ENCODE data around the gene TNIK.

TNIK gene

DNA sequence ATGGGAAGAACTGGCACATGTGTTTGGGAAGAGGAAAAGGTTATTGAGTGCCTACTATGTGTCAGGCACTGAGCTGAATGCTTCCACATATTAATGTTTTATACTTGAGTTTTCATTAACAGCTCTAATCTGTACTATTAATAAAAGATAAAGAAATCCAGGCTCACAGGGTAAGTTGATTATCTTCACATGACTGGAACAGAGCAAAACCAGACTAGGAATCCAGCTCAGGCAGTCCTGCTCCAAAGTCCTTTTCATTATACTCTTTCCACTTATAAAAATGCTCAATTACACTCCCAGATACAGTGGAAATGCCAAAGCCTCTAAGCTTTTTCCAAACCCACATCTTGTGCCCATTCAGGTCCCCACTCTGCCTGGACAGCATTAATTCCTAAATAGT, 97.6 kb downstream of the TNIK start:
- no peak for DNase-seq (ENCODE audit: low read depth)

DNA sequence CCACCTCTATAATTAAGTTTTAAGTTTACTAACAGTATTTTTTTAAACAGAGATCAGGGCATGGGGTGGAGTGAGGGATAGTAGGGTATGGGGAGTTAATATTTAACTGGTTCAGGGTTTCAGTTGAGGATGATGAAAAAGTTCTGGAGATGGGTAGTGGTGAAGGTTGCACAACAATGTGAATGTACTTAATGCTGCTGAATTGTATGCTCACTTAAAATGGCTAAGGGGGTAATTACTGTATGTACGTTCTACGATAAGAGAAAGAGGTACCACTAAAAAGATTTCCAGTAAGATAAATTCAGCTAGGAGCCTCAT, 101.4 kb downstream of the TNIK start:
- DNase-seq (ENCODE audit: low read depth): no peak

DNA sequence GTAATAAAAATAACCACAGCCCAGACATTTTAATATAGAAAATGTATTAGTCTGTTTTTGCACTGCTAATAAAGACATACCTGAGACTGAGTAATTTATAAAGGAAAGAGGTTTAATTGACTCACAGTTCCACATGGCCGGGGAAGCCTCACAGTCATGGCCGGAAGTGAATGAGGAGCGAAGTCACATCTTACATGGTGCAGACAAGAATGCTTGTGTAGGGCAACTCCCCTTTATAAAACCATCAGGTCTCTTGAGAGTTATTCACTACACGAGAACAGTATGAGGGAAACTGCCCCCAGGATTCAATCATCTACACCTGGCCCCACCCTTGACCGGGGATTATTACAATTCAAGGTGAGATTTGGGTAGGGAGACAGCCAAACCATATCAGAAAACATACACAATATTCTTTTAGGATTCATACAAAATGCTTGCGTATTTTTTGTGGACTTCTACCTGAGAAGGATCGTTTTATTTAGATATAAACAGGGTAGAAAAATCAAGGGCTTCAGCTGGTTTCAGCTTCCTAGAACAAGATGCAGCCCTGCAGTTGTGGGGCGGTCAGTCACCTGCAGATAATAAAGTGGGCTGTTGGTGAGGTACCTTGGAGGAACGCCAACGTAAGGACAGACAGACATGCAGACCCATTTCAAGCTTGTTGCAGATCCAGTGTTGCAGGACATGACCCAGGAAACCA, 101.9 kb downstream of the TNIK start:
- DNase-seq (ENCODE audit: low read depth): no peak

DNA sequence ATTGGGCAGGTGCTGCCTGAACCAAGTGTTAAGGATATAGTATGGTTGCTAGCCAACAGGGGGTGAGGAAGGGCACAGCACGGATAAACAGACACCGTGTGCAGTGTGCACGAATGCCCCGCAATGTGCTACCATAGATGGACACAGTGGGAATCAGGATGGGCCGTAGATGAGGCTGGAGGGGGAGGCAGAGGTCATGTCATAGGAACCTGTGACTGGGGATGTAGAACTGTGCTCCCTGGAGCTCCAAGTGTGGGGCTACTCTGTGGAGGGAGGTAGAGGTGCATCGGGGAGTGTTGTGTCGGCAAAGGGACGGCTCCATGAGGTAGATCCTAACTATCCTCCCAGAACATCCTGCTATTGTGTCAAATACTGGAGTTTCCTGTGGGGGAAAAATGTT, 102.5 kb downstream of the TNIK start:
- DNase-seq (ENCODE audit: low read depth): no peak

DNA sequence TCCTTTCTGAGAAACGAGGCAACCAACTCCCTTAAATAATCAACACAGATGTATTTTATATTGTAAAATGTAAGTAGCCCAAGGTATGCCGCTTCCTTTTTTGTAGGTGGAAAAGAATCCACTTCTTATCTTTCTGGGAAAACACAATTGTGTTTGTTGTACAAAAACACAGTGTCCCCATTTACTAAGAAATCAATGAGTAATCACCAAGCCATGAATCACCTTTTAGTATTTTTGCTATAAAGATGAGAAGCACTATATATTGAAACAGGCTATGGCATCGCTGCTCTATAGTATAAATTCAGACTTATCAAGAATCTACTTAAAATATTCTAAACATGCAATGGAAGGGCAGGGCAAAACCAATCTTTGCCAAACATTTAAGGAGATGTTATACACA, 104.0 kb downstream of the TNIK start:
- no peak for DNase-seq (ENCODE audit: low read depth)

DNA sequence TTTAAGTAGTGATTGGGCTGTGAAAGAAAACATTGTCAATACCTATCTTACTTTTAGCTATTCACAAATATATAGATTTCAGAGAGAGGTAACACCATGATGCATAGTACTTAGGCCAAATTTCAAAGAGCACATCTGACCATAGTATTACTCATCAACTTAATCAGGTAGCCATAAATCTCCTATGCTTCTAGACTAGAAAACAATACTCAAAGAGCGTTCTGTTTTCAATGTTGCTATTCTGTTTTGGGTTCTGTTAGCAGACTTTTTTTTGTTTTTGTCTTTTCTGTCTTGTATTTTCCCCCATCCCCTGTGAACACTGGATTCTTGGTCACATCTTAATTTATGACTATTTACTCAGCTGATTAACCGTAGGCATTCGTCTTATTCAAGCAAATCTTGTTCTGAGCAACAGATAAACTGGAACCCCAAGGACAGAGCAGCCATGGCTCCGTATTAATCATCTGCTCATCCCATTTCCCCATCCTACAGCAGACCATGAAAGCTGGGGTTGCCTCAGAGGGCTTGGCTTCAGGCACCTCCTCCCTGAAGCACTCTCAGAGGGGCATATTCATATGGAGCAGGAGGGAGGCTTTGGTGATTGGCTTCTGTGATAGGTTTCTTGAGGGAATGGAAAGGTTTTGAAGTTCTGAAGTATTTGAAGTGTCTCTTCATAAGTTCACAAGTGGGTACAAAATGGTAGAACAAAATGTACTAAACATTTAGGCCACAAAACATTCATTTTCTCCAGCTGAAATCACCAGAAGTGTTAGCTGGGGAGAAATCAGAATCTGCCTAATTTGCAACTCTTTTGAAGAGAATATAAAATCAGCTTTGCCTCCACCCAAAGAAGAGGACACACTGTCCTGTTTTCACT, 105.3 kb downstream of the TNIK start:
- no peak for DNase-seq (ENCODE audit: low read depth)

DNA sequence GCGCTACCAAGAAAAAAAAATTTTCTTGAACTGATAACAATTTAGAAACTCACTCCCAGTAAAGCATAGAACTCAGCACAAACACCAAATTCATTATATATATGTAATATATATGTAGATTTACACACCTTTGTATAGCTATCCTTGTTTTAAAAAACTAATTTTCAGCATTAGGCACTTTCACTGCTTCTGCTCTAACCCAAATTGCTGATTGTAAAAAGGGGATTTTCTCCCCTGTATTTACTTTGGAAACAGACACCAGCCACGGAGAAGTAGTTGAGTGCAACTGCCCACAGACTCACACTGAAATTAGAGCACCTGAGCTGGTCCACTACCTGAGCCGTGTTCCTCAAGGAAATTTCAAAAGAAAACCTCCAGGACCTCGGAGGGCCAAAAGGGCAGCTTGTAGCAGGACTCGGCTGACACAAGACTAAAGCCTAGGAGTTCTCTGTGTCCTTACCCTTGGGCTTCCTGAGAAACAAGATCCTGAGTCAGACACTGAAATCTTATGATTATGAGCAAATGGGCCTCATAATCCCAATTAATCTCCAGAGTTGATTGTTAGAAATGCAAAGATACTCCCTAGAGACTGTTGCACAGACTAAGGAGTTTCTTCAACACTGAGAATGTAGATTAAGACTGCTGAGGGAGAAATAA, 106.0 kb downstream of the TNIK start:
- no peak for DNase-seq (ENCODE audit: low read depth)

DNA sequence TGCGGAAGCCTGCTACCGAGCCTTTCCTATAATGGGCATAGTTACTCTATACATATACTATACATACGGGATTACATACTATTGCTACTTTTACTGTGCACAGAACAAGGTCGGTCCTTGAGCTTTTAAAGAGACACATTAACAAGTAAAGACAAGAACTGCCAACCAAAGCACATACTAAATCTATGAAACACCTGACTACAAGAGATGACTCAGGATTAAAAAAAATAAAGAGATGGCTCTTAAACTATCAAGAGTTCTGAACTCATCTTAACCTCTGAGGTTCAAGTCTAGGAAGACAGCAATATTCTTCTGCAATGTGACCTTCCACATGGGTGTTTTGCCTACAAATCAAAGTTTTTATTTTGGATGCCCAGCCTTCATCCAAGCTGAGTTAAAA, 106.8 kb downstream of the TNIK start:
- no peak for DNase-seq (ENCODE audit: low read depth)

DNA sequence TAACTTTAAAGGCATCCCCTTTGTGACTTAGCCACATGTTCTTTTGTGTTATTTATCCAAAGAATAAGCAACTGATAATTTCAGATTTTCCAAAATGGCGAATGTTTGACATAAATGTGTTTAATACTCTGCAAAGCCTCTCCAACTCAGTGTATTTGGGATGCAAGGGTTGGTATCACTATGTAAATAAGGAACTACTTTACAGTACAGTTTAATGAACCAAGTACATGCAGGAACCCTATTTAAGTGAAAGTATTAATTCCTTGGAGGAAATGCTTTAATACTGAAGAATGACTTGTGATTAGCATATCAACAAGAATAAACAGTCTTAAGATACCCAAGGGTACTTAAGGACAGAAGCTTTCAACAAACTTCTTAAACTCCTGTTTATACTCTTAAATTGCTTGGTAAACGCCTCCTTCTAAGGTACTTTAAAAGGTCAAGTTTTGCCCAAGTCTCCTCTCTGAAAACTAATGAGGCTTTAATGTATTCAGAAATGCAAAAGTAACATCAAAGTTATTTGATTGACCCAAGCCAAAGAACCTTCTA, 107.7 kb downstream of the TNIK start:
- DNase-seq (ENCODE audit: low read depth): no peak

DNA sequence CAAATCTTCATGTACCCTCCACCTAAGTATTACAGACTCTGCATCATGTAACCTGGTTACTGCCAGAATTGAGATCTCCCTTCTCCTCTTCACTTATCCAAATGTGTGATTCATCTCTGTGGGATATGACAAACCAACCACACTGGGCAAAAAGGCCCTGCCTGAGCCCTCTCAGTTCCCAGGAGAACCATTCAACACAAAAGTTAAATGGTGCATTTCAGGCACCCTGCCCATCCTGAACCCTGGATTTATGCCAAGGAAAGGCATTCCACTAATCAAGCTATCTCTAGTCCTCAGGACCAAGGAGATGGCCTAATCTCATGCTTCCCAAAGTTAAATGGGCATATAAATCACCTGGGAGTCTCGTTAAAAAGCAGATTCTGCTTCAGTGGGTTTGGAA, 108.5 kb downstream of the TNIK start:
- DNase-seq (ENCODE audit: low read depth): no peak

DNA sequence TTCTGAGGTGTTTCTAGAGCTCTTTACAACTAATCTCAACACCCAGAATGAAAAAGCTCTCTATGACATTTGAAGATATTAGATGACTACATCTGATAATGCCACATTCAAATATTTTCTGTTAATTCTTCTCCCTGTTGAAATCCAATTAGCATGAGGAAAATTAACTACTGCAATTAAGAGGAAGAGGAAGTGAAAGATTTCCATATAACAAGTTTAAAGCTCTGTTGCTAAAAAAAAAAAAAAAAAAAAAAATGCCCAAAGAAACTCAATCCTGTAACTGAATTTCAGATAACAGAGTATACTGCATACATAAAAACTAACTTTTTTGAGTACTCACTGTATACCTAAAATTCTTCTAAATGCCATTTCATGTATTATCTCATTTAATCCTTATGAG, 109.8 kb downstream of the TNIK start:
- DNase-seq (ENCODE audit: low read depth): no peak

DNA sequence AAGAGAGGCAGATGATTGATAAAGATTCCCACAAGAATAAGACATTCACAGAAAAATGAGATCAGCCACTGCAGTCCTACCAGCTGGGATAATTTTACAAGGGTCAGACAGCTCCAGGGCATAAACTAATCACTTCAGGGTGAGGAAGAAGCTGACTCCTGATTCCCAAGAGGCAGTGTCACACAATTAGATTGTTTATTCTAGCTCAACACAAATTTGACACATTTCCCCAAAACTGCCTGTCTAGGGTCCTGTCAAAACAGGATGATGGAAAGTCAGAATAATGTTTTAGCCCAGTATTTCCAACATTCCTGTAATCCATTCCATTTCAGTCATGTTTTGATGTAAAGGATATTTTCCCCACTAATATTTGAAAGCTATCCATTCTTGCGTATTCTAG, 110.8 kb downstream of the TNIK start:
- DNase-seq (ENCODE audit: low read depth): no peak

DNA sequence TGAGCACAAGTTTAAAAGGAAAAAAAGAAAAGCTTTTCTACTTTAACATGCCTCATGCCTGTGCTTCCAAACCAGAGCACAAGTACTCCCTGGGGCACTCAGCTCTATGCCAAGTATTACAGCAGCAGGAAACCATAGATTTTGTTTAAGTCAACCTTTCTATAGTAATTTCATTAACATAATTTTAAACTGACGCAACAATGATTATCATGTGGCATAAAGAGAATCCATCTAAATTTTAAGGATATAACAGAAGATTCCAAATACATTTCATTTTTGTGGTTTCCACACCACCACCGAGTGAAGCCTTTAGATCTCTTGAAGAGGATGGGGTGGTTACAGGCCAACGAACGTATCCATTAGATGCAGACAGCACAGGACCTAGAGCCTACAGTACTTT, 112.1 kb downstream of the TNIK start:
- no peak for DNase-seq (ENCODE audit: low read depth)

DNA sequence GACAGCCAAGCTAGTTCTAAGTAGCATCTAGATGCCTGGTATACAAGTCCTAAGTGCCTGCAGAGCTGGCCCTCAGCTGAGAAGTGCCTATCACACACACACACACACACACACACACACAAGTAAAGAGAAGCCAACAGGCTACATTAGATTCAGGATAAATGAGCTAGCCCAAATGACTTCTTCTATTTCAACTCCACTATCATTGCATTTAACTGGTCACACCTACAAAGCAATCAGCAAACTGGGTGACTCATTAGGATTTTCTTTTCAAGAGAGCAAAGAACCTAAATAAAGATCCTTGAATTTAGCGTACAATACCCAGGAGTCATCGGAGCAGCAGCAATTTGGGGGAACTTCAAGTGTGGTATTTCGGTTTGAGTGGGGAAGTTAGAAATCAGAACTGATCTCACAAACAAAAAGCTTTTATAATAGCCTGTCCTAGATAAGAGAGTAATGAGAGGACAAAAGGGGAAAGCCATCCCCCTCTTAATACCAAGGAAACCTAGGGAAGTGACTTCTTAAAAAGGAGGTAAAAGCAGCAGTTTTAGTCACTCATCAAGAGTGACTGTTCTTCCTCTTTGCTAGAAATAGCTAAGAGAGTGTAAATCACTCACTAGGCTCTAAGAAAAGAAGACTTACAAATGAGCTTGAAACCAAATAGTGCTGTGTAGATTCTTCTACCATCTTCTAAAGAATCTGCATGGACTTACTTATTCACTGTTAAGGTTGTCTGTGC, 112.7 kb downstream of the TNIK start:
- no peak for DNase-seq (ENCODE audit: low read depth)

DNA sequence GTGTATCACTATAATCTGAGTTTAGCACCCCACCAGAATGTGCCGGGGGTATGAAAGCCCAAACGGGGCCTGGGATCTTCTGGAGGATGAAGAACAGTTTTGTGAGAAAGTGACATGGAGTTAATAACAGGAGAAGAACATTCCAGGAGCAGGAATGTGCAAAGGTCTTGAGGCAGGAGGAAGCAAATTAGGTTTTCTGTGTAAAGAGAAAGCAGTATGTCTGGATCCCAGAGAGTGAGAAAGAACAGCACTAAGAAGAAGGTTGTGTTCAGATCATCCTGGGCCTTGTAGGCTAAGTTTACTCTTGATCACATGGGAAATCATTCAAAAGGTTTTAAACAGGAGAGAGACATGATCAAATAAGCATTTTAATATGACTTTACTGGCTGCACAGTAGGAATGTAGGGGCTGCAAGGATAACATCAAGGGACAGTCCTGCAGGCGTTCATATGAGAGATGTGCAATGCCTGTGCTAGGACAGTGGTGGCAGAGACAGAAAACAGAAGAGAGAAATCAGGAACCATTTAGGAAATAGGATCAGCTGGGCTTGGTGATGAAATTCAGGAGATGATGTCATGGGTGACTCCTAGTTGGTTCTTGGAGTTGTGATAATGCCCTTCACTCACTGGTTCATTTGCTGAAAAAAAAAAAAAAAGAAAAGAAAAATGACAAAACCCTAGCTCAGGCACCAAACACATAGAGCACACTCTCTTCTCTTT, 113.5 kb downstream of the TNIK start:
- DNase-seq (ENCODE audit: low read depth): no peak

DNA sequence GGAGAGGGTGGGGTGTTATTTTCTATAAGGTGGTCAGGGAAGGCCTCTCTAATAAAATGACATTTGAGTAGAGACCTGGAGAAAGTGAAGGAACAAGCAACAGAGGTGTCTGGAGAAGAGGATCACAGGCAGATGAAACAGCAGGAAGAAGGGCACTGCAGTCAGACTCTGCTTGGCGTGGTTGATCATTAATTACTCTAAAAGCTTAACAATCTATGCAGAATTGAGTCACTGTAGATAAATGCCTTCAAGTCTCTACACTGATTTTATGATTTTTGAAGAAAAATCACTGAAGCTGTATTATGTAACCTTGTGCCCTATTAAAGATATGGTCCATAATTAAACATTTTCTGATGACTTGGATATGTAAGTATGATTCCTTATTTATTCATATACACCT, 114.2 kb downstream of the TNIK start:
- no peak for DNase-seq (ENCODE audit: low read depth)

DNA sequence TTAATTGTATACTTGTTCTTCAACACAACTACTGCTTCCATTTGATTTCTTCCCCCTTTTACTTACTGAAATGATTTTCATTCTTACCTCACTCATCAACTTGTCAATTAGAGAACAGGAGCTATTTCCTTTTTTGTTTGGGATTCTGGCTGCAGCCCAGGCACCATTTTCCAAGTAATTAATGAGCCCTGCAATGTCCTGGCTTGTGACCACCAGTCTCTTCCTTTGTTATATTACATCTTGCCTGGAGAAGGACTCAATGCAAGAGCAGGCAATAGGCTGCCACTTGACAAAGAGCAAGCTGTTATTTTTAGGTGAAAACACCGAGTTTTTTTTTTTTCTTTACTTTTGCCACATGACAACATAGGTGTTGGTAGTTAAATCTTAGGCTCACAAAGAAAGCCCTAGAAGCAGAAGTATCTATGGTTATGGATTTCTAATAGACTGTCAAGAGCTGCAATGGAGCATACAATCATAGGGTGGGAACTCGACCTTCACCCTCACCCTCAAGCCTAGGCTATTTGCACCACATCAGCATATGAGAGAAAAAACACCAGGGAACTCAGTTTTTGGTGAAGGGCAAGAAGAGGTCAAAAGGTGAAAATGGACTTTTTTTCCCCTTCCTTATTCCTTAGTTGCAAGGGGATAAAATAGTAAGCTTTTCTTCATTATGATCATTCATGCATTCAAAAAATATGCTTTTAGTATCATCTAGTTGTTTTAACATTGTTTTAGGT, 114.9 kb downstream of the TNIK start:
- no peak for DNase-seq (ENCODE audit: low read depth)

DNA sequence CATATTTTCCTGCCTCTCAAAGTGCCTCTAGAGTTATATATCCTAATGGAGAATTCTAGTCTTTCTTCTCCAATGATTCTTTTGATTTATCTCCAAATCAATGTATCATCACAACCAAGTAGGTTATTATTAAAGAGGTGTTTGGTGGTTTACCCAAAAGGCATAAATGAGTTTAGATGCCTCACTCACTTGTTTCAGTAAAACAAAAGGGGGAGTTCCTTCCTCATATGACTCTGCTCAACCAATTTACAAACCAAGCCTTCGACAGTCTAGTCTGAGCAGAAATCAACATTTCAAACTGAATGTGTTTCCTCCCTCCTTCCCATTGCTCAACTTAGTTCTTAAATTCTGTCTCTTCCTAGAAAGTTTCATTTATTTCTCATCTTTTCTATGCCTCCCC, 116.5 kb downstream of the TNIK start:
- no peak for DNase-seq (ENCODE audit: low read depth)

DNA sequence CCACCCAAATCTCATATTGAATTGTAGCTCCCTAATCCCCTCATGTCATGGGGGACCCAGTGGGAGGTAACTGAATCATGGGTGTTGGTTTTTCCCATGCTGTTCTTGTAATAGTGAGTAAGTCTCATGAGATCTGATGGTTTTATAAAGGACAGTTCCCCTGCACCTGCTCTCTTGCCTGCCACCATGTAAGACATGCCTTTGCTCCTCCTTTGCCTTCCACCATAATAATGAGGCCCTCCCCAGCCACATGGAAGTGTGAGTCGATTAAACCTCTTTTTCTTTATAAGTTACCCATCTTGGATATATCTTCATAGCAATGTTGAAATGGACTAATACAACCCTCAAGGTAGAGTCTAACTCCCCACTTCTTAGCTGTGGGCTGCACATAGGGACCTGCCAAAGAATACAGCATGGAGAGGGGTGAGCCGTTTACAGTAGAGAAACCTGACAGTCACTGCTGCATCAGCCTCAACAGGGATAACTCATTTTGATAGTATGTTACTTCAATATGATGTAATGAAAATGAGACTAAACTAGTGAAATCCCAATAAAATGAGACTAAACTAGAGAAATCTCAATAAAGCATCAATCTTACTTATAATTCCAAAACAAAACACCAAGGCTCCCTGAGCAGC, 117.3 kb downstream of the TNIK start:
- DNase-seq (ENCODE audit: low read depth): no peak

DNA sequence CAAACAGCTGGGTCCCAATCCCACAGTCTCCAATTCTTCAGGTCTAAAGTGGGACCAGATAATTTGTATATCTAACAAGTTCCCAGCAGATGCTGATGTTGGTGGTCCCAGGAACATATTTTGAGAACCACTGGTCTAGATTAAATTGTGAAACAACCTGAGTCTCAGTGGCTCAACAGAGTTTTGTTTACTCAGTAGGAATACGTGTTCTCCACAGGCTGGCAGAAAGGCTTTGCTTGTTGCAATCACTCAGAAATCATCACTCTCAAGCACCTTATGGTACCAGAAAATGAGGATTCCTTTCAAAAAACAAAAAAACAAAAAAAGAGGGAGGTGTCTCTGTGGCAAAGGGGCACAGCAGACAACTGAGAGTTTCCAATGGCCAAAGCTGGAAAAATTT, 118.0 kb downstream of the TNIK start:
- DNase-seq (ENCODE audit: low read depth): no peak
